Measurements from ENCODE around the gene BRD2. TPM values are rescaled to one million over a fixed set of nuclear protein-coding genes. Genes with fewer than 3 reads are reported as not detected.

BRD2 gene
- total and polyA plus RNA-seq, 2 of the 4 experiments (the other 2 are of a cell fraction) = 99.5 to 144 TPM

DNA sequence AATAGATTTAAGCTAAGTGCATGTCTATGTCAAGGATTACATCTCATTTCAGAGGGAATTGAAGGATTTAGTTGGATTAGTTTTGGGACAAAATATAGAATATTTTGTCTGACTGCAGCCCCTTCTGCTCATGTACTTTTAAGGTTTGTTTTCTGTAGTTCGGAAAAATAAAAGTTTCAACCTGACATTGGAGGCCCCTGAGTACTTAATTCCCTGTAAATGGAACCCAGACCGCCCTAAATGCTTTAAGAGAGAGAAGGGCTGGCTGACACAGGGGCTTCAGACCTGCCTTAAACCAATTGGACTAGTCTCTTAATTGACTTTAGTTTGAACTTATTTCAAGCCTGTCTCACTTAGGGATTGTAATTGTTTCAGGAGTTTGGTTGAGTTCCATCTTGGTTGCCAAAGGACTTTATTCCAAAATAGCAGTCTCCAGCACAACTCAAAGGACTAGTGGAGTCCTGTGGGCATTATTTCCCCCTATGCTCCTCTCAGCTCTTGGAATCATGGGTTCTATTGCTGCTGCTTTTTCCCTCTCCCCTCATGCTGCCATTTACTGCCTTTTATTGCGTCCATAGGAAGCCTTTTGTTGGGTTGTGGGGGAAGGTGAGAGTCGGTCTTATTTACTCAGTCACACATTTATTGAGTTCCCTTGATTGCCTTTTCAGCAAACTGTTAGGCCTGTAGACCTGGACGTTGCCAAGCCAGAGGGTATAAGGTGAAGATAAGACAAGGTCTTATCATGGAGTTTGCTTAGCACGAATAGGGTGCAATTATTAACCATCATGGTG lies 14.5 kb downstream of the BRD2 start (continued):
- TF ChIP-seq CTCF (conservative IDR thresholded peaks at IDR 0.05; ENCODE audit: low read depth, low read length) = no peak

DNA sequence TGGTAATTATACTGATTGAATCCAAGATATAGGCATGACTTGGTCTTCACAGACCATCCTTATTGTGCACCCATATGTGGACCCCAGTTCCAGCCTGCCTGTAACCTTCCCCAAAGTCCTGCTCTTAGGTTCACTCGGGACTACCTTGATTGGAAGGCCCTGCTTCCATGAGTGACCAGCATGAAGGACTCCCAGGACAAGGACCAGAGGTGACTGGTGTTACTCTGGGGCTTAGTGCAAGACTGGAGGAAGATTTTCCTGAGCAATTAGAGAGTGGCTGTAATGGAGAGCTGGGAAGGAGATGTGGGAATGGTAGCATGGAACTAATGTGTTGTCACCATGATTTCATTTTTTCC lies 15.1 kb downstream of the BRD2 start:
- no peak overlapping the region for H4K8ac ChIP-seq (ENCODE audit: low read depth in 2 of 2, low read length in 2 of 2)
- no peak overlapping the region for H4K91ac ChIP-seq (ENCODE audit: insufficient read depth, low read depth, low read length)
- ChIA-PET POLR2A (ENCODE audit: unreplicated experiment) (interaction anchor here (1.5 to 2.8 kb wide), 3 partner anchors 10 to 89 kb away, joined by 4 to 27 read pairs (median 6); no protein-coding TSS in a partner anchor), CTCF (interaction anchor here (1.2 to 3.4 kb wide), 6 partner anchors 11 to 115 kb away, joined by 5 to 29 read pairs (median 14); no protein-coding TSS in a partner anchor)
- WGBS, 2 experiments (ENCODE audit: extremely low coverage in 2 of 2, insufficient read length in 1 of 2) = no CpG with 5 or more reads among the region's 1 CpG
- no TSS peak for BruUV-seq (replicated peaks)
- in situ Hi-C loops (cut with MboI; ENCODE audit: low sequenced_read_pairs) = no loop called here
- H3K4me2 ChIP-seq (ENCODE audit: low read depth, low read length) = no peak overlapping the region
- no peak for TF ChIP-seq CHD1 (IDR thresholded peaks at IDR 0.05; ENCODE audit: low read depth, low read length)
- H3K27ac ChIP-seq (ENCODE audit: insufficient read depth, low read length) = no peak overlapping the region
- H2AK5ac ChIP-seq (ENCODE audit: low read depth, low read length) = no peak overlapping the region
- no peak overlapping the region for H3K9ac ChIP-seq (ENCODE audit: low read depth, low read length)
- peak overlapping the region; percentile 3 for H2BK5ac ChIP-seq (ENCODE audit: low read depth, low read length, poor library complexity, severe bottlenecking)
- dilution Hi-C loops (cut with HindIII; ENCODE audit: low sequenced_read_pairs, unreplicated experiment) = no loop called here
- H3K9me3 ChIP-seq (ENCODE audit: control insufficient read depth, insufficient read depth, low read length) = no peaks in the 10 kb centered on the region
- H3K9me1 ChIP-seq (ENCODE audit: insufficient read depth, low read length) = peaks cover 5% of the 10 kb centered on the region; the same call in 1 of the 2 replicates
- no peak overlapping the region for H3K56ac ChIP-seq (ENCODE audit: extremely low read depth, insufficient read depth, low read length)
- H3K79me1 ChIP-seq (ENCODE audit: low read depth in 1 of 2, low read length in 2 of 2) = peaks cover 19 to 25% of the 10 kb centered on the region in 2 experiments
- no peak; the same call in 1 of the 2 replicates for ATAC-seq (ENCODE audit: low read depth)
- peaks cover 11% of the 10 kb centered on the region for H3K27me3 ChIP-seq (ENCODE audit: control insufficient read depth, insufficient read depth, low read length)
- intact Hi-C loops (cut with micrococcal nuclease) = no loop called here
- no peak overlapping the region for H3K23ac ChIP-seq (ENCODE audit: low read depth, low read length)
- H2AK9ac ChIP-seq (replicated peaks; ENCODE audit: low read depth, low read length, poor library complexity) = no peak overlapping the region
- no peak overlapping the region for H2BK20ac ChIP-seq (ENCODE audit: low read depth, low read length)
- H3K18ac ChIP-seq (ENCODE audit: low read depth, low read length) = no peak overlapping the region
- H3K14ac ChIP-seq (replicated peaks; ENCODE audit: low read depth, low read length) = no peak overlapping the region
- H3K4ac ChIP-seq (ENCODE audit: low read depth, low read length) = no peak overlapping the region
- peaks cover 30% of the 10 kb centered on the region for H3K36me3 ChIP-seq (ENCODE audit: control insufficient read depth, insufficient read depth, low read length)
- H4K5ac ChIP-seq (ENCODE audit: low read depth, low read length) = no peak overlapping the region
- H3K4me3 ChIP-seq (ENCODE audit: insufficient read depth, low read depth, low read length) = no peak overlapping the region
- no peak overlapping the region for H2BK15ac ChIP-seq (ENCODE audit: low read depth, low read length)
- no peak overlapping the region for H2BK120ac ChIP-seq (ENCODE audit: low read depth, low read length)
- DNase-seq = no peak
- no peaks in the 10 kb centered on the region for H3K4me1 ChIP-seq (ENCODE audit: control insufficient read depth, insufficient read depth, low read length)
- H4K20me1 ChIP-seq (ENCODE audit: insufficient read depth, low read length) = peaks cover 62% of the 10 kb centered on the region
- no peak overlapping the region for H2AFZ ChIP-seq (replicated peaks; ENCODE audit: low read length, poor library complexity)
